NCI-H1092 treated with DMSO at 0.1 percent for 48 hours (cell line): ENCODE results near the gene CFAP74.

Experiments used
- DNase-seq: peaks from one replicate; lab custom pipeline; 2025; lab: John Stamatoyannopoulos, UW

Gene CFAP74

DNA sequence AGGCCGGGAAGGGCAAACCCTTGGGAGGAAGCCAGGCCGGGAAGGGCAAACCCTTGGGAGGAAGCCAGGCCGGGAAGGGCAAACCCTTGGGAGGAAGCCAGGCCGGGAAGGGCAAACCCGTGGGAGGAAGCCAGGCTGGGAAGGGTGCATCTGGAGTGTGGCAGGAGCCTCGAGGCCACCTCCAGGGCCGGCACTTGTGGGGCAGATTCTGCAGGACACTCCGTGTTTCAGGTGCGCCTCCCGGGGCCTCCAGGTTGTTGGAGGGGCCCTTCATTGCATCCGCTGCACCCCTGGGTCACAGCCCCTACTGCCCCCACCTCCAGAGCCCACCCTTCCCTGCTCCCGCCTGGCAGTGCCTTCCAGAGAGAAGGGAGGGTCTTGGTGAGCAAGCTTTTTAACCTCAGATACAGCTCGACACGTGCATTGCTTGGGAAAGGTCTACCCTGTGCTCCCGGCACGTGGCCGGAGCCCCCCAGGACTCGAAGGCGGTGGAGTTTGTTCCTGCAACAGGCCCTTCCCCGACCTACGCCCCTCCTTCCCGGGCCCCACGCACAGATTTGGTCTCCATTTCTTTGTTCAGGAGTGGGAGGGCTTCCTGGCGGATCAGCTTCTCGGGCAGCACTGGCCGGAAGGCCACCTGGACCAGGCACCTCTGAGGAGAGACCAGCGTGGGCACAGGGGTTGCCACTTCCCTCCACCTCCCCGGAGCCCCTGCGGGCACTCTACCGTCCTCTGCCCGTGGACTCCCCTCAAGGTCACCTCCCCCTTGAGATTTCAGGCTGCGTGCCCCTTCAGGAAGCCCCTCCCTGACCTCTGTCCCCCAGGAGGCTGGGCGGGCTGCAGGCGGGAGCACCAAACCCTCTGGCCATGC is 75.1 kb downstream of the CFAP74 start:
- no peak for DNase-seq

DNA sequence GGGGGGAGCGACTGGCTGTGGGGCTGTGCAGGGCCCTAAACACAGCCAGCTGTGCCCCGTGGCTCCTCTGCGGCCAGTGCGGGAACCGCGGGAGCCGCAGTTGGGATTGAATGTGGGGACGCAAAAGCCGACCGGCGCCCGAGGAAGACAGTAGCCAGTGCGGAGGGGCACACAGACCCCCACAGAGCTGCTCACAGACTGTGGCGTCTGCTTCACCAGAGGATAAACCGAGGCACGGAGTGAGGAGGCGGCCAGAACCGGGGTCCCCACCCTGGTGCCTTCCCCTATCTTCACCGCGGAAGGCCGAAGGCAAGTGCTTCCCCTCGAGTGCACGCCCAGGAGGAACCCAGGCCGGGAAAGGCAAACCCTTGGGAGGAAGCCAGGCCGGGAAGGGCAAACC is 75.8 kb downstream of the CFAP74 start:
- no peak for DNase-seq

DNA sequence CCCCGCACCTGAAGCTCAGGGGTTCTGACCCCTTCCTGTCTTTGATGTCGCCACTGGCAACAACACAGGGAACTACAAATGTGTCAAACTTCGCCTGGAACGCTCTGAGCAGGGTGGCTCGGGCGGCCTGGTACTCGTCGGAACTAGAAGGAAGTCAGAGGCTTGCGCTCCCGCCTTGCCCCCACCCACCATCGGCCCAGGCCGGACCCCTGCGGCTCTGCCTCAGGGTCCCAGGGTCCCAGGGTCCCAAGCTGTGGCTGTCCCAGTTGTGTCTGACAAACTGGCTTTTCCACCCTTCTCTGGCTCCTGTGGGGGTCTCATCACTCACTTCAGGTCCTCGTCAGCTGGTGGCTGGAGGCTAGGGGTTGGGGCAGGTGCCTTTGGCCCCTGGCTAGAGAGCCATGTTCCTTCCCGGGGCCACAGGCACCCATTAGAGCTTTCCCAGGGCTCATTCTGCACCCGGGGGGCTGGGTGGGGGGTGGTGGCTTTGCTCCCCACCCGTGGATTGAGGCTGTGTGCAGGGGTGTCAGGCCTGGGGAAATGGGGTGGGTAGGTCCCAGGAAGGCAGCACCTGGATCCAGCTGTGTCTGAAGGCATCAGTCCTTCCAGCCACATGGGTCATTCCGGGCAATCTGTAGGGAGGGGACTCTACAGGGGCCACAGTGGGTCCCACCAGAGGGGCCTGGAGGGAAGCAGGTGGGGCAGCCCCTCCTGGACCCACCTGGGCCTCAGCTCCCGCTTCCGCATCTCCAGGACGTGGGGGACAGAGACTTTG is 76.5 kb downstream of the CFAP74 start:
- DNase-seq: no peak

DNA sequence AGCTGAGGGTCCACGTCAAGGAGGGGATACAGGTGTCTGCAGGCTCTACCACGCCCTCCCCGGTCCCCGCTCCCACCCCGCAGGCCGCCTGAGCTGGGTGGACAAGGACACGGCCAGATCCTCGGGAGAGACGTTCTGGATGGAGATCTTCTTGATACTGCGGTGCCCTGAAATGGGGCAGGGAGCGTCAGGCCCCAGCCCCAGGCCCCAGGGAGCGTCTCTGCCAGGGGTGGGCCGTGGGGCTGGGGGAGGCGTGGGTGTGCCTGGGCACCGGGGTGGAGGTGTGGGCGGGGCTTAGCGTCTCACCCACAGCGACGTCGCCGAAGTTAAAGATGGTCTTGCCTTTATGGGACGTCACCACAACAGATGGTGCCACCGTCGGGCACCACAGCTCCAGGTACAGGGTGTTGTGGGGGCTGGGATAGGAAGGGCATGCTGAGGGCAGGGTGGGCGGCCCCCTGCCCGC is 77.2 kb downstream of the CFAP74 start:
- DNase-seq: no peak

DNA sequence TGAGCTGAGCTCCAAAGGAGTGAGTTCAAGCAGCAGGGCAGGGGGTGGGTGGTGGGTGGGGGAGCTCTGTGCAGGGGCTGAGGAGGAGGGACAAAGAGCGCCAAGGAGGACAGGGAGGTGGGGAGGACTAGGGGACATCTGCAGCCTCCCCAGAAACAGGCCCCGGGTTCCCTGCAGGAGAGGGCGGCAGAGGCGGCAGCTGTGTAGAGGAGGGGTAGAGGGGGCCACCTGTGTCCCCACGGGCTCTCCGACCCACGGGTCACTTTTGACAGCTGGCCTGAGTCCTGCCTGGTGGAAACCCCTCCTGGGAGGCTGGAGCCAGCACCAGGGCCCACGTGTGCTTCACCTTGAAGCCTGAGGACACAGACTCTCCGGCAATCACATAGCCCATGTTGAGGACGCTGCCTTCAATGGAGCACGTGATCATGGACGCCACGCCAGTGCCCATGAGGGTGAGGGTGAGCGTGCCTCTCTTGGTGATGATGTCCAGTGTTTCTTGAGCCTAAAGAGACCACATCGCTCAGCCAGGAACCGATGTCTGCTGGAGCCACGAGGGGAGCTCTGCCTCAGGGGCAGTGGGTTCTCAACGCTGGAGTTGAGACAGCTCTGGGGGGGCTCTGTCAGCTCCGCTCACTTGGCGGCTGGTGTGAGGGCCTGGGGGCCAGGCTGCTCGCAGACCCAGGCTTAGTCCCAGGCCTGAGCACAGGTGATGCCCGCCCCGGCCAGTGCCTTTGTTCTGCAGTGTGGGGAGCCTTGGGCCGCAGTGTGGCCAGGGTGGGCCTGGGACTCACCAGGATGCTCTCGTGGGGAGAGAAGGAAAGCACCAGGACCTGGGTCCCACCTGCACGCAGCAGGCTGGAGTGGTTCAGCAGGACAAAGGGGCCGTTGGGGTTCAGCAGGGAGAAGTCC is 77.9 kb downstream of the CFAP74 start:
- DNase-seq: no peak

DNA sequence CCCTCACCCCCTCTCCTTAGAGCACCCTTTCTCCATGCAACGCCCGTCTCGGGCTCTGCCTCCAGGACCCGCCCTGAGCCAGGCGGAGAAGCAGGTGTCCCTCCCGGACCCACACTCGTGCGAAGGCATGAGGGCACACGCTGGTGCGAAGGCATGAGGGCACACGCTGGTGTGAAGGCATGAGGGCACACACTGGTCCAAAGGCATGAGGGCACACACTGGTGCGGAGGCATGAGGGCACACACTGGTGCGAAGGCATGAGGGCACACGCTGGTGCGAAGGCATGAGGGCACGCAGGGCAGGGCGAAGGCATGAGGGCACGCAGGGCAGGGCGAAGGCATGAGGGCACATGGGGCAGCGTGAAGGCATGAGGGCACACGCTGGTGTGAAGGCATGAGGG is 78.7 kb downstream of the CFAP74 start:
- no peak for DNase-seq

DNA sequence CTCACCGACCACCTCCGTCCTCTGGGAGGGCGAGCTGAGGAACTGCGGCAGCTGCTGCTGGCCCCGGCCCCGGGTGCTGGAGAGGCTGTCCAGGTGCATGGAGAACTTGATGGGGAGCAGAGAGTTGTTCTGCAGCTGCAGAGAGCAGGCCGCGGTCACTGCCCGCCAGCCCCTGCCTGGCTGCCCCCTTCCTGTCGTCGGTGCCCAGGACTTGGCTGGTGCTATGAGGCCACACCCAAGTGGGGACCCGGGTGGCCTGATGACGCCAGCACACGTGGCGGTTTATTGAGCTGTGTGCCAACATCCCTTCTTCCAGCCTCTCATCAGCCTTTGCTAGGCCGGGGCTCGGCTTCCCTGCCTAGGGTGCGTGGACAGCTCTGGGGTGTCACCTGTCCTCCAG is 79.2 kb downstream of the CFAP74 start:
- DNase-seq: no peak

DNA sequence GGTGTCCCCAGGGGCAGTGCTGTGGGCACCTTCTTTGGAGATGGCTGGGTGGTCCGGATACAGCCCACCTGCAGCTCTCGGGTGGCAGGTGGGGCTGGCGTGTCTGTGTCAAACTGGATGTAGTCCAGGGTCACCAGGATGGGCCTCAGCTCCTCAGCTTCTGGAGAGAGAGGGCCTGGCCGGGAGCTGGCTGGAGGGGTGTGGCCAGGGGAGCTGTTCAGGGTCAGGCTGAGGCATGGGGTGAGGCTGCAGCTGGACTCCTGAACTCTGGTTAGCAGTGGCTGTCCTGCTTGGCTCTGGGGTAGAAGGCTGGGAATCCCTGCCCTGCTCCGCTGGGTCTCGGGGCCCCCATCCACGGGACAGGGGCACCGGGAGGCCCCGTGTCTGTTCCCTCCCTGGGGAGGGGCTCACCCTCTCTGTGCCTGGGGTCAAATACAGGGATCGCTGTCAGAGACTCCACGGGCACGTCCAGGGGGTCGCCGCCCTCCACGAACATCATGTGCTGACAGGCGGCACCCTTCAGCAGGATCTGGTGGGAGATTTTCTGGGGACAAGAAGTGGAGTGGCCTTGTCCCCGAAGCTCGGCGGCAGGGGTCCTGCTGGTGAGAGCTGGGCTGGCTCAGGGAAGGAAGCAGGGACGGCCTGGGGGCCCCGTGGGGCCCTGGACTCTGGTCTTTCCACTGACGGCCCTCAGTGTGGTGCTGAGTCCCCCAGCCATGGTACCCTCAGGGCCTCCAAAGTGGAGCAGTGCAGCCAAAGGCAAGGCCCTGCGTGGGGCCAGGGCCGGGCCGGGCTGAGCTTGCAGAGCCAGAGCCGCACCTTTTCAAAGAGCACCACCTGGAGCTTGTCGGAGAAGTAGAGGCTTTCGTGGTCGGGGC is 80.4 kb downstream of the CFAP74 start:
- no peak for DNase-seq

DNA sequence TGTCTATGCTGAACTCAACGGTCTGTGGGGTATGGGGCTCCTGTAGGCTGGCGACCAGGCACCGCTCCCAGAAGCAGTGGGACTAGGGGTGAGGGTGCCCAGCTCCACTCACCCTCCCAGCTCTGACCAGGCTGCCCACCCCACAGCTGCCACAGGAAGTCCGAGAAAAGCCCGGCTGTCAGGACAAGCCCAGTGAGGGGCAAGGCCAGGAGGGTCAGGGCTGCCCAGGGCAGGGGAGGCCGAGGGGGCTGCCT is 81.0 kb downstream of the CFAP74 start:
- DNase-seq: no peak

DNA sequence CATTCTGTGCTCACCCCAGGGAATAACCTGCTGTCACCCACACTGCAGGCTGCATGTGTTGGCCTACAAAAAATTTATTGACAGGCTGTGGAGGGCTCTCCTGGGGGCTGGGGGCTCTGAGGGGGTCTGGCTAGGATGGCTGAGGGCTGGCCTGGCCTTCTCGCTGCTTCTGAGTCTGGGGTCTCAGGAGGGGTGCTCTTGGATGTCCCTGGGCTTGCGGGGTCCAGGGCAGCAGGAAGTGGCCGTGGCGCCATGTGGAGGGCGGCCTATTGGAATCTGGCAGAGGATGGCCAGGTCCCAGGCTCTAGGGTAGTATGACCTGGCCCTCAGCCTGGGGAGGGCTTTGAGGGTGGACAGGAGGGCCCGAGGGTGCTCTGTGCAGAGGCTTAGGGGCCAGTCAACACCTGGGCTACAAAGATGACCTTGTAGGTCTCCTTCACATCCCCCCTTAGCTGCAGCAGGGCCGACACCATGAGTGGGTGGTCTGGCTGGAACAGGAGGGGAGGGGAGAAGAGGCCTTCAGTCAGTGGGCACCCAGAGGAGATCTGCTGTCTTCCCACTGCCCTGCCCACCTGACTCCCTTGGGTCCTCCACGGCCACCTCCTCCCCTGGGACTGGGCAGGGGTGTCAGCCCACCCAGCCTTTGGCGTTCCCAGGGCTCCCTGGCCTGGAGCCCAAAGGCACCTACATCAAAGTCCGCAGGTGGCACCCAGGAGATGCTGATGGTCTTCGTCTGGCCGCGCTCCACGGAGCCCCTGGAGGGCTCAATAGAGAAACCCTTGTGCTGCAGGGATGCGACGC is 81.5 kb downstream of the CFAP74 start:
- no peak for DNase-seq

DNA sequence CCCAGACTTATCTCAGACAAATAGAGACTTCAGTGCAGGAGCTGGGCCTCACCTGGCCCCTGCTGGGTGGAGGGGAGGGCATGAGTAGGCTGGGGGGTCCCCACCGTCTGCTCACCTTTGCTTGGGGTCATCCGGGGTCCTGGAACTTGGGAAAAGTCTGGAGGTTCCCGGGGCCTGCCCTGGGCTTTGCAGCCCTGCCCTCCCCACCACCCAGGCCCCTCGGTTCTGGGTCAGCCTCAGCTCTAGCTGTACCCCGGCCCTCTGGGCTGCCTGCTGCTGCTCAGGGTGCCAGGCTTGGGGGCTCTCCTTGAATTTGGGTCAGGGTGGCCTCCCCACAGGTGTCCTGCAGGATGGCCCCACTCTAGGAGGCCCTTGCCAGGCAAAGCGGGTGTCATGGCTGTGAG is 82.1 kb downstream of the CFAP74 start:
- no peak for DNase-seq

DNA sequence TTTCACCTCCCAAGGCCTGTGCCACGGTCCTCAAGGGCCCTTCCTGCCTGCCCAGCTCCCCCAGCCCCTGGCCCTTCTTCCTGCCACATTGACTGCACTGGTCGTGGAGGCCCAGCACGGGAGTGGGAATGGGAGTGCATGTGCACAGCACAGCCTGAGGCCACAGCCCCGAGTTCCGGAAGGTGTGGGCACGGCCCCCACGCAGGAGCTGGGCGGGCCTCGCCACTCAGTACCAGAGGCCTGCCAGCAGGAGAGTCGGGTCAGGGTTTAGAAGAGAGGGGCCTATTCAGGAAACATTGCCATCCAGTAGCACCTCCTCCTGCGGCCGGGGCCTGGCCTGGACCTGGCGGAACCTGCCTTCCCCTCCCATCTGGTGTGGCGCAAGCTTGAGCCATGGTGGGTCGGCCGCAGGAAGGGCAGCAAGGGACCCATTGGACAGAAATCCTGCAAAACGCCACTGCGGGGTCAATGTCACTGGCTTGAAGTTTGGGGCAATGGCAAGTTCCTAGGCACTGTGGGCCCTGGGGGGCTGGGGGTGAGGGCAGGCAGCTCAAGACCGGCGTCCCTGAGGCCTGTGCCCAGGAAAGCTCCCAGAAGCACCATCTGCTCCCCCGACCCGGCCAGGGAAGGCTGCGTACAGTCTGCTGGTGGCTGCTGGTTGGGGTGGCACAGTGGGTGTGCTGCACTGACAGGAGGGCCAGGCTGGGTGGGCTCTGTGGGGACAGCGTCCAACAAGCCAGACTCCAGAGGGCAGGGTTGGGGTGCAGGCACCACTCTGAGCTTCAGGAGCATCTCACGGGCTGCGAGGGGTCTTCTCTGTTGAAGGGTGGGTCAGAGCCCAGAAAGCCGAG is 82.8 kb downstream of the CFAP74 start:
- DNase-seq: no peak

DNA sequence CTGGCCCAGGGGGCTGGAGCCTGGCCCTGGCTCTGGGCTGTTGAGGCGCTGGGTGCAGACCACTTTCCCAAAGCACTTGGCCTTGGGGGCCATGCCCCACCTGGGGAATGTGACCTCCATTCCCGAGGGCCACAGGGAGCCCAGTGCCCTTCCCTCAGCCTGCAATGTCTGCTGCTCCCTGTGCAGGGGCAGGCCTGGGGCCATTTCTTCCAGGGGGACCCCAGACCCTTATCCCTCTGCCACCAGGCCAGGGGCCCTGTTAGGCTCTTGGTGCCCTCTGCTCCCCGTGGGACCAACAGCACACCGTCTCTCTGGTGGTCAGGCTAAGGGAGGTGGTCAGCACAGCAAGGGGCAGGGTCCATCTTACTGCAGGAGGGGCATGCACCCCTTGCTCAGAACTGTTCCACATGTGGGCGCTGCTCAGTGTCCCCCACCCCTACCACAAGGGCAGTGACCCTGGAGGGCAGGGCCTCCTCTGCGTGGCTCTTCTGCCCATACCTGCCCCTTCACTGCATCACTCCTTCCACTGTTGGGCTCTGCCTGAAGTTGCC is 83.5 kb downstream of the CFAP74 start:
- no peak for DNase-seq

DNA sequence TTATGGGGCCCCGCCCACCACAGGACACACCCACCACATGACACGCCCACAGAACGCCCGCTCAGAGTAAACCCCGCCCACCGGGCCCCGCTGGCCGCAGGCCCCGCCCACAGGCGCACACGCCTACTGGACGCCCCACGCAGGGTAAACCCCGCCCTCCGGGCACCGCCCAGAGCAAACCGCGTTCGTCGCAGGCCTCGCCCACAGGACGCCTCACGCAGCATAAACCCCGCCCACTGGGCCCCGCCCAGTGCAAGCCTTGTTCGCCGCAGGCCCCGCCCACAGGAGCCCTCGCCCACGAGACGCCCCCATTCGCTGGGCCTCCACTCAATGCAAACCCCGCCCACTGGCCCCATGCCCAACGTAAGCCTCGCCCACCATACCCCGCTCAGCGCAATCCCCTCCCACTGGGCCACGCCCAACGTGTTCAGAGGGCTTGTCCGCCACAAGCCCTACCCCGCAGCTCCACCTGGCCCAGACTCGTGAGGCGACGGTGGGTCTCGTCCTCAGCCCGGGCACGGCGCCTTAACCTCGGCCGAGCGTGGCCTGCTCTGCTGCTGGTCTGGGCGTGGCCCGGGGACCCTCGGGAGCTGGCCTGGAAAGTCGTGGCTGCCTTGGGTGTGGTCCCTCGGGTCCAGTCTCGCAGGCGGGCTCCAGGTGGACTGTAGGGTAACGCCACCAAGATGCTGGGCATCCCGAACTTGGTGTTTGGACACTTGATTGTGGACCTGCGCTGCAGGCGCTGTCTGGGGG is 84.1 kb downstream of the CFAP74 start:
- peak; percentile 80 for DNase-seq

DNA sequence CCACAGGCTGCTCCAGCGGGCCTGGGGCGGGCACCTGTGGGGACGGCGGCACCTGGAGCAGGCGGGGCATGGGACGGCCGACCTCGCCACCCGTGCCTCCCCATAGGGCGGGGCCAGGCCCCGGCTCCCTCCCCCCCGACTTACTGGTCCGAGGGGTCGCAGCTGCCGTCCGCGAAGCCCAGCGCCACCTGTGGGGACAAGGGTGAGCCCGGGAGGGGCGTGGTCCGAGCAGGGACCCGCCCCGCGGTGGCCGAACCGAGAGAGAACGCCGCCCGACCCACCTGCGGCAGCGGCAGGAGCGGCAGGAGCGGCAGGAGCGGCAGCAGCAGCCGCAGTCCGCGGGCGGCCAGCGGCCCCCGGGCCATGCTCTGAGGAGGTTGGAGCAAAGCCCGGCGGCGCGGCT is 84.7 kb downstream of the CFAP74 start, which contains the start of gene TMEM52:
Gene TMEM52 (minus strand): TSS at position 379 of the 403 bp plus-strand sequence. CDS start 14 bp downstream, at position 365.
- DNase-seq: no peak

DNA sequence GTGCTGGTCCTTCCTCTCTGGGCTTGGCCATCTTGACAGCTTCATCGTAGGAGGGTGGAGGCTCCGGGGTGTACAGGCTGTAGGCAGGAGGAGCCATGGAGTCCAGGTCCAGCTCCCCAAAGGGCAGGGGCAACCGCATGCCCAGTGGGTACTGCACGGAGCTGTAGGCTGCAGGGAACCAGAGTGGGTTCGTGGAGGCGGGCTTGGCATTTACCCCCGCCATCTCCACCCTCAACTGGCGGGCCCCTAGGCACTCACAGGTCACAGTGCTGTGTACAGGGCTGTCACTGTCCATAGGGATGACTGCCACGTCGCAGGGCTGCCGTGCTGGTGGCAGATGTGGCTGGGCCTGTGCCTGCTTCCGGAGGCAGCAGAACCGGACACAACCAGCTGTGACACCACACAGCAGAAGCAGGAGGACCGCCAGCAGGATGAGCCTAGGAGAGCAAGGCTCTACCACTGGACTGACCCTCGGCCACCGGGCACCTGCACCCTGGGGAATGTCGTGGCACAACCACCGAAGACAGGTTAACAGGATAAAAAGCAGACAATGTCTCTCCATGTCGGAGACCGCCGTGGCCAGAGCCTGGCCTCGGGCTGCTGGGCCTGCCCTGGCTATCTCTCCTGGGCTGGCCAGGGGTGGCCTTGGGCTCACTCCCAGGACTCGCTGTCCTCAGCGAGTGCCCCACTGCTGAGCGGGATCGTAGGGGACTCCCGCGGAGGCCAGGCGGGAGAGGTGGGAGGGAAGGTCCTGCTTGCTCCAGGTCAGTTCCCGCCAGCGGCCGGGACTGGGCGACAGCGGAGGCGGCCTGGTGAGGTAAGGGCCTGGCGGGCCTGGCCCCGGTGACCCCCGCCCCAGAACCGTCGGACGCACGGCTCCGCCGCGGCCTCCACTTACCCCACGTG is 85.3 kb downstream of the CFAP74 start:
- no peak for DNase-seq

DNA sequence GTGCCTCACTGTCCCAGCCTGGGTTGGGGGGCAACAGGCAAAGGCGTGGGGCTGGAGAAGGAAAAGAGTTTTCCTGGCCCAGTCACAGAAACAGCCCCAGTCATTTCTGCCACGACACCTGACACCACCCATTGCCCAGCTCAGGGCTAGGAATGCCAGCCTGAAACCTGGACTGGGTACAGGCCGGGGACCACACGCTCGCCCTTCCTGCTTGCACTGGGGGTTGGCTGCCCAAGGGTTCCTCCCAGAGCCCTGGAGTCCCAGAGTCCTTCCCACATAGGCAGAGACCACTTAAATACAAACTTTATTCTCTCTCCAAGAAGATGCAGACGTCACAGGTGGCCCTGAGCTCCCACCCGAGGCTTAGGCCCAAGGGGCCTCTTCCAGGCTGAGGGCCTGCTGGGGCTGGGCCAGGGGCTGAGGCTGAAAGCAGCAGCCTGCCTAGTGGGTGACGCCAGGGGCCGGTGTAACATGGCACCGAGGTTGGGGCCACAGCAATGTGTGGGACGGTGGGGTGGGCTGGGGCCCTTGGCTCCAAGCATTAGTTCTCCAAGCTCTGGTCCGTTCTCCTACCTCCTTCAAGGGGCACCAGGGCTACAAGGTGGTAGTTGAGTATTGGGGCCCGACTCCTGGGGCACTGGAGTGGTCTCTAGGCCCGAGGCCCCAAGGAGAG is 86.1 kb downstream of the CFAP74 start:
- no peak for DNase-seq
